Measurements from ENCODE around the gene ZNF746.

GRCh38 chr7:149525280-149525679 is 27.7 kb upstream of the ZNF746 start:
- TF ChIP-seq CTCF (IDR thresholded peaks at IDR 0.05) (no peak), POLR2A (IDR thresholded peaks at IDR 0.05) (no peak)

All from heart left ventricle (tissue), 13 donors.